Measurements from ENCODE around the gene CMKLR1.
A peak's percentile ranks its signal among the peaks of the same experiment; 100 is the strongest.

The CMKLR1 gene

DNA sequence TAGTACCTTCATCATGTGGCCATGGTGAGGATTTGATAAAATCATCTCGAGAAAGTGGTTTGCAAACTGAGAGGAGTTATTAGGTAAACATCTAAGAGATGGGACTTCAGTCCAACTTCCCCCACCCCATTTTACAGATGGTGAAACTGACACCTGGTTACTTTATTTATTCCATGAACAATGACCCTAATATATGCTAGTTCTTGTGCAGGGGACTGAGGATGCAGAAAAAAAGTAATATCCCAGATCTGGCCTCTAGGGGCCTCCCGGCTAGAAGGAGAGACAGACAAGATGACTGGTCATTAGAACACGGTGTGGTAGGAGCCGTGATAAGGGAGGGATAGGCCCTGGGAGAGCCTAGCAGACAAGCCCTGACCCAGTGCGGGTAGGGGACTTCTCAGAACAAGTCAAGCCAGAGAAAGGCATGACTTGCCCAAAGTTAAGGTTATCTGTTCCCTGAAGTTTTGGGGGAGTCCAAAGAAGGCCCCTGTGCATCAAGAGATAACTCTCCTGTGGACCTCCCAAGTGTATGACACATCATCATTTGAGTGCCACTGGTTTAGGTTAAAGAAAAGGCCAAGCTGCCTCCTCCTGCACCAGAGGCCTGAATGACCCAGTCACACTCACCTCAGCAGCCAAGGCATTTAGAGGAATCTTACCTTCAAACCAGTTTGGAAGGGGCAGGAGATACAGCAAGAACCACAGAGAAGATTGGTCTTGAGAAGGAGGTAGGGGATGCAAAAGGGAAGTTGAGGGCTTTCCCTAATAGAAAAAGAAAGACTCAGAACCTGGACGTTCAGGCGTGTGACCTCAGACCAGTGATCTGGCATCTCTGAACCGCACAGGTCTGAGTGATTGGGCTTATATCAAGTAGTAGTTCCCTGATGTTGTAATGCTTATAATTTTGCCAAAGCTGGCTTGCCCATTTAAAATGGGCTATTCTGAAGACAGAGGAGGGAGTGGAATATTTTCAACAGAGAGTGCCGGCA is 1.6 kb downstream of the CMKLR1 start:
- peak; percentile 38 for TF ChIP-seq CTCF (IDR thresholded peaks at IDR 0.05; ENCODE audit: insufficient read depth, low read depth, low read length, missing control alignments)
- no peak overlapping the region for H3K4me3 ChIP-seq (ENCODE audit: low read length)
- peak; percentile 29 for DNase-seq (ENCODE audit: low read depth)

DNA sequence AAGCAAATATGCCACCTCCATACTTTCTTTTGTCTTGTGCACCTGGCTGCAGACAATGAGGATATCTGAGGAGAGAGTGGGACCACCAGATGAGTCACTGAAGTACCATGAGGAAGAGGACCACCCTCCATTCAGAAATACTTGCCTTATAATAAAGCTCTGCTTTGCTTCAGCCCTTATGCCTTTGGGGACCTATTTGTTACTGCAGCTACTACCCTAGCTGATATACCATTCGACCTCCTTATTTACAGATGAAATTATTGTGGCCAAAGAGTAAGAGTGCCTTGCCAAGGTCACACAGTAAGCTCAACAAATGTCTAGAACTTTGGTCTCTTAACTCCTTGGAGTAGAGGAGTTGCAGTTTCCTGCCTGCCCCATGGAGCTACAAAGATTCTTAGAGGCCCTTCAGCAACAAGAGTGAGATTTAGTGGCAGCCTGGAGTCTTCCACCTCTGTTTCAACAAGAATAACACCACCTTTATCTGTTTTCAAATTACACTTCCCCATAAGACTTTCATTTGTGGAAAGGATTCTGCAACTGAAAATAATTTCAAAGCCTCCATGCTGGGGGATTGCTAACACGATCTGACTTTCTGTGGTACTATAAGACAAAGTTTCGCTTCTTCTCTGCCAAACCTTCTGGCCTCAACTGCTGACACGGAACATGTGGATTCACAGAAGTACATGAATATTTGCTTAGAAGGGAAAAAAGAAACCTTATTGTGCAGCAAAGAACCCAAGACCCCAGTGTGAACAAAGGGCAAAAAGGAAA is 3.6 kb downstream of the CMKLR1 start:
- no peak for DNase-seq (ENCODE audit: low read depth)
- no peak for TF ChIP-seq CTCF (IDR thresholded peaks at IDR 0.05; ENCODE audit: insufficient read depth, low read depth, low read length, missing control alignments)
- H3K4me3 ChIP-seq (ENCODE audit: low read length) = no peak overlapping the region

DNA sequence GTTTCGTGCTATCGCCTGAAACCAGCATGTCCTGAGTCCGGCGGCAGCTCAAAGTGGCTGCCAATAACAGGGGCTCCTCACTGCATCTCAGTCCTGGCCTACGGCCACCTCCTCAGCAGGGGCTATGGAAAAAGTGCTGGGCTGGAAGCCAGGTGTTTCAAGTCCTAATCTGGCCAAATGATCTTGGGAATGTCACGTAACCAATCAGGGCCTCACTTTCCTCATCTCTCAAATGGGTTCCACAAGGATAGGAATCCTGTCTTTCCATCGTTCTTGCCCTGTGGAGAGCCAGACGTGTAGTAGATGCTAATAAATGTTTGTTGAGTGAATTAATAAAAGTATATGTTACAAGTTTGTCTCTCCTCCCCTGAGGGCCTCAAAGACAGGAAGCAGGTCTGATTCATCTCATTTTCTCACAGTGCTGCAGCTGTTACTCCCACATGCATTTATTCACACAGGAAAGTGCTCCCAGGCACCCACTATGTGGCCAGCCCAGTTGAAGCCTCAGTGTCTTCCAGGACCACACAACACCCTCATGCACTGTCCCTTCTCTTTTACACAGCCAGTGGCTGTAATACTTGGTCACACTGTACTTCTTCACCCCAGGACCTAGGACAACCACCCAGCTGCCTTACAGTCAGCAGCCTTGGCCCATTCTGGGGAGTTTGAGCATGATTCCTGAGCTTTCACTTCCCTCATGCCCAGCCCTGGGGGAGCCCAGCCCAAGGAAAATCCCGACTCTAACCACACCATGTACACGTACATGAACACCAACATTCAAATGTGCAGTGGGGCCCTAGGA is 5.0 kb downstream of the CMKLR1 start:
- peak; percentile 37 for DNase-seq (ENCODE audit: low read depth)
- no peak for TF ChIP-seq CTCF (IDR thresholded peaks at IDR 0.05; ENCODE audit: insufficient read depth, low read depth, low read length, missing control alignments)
- no peak overlapping the region for H3K4me3 ChIP-seq (ENCODE audit: low read length)

DNA sequence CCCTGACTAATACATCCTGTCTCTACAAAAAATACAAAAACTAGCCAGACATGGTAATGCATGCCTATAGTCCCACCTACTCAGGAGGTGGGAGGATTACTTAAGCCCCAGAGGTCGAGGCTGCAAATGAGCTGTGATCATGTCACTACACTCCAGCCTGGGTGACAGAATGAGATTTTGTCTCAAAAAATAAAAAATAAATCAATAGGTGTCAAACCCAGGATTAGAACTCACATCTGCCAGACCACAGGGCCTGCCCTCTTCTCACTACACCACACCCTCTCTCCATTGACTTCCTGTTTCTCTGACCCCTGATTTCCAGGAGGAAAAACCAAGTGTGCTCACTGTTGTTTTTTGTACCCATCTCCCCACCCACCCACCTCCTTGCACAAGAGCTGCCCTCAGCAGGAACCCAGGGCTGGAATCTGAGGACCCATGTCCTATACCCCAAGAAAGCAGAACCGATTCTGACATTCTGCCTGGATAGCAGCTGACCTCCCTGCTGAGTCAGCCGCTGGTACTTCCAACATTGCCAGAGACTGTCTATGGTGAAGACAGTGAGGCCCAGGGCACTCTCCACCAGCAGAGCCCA is 6.2 kb downstream of the CMKLR1 start:
- no peak for TF ChIP-seq CTCF (IDR thresholded peaks at IDR 0.05; ENCODE audit: insufficient read depth, low read depth, low read length, missing control alignments)

DNA sequence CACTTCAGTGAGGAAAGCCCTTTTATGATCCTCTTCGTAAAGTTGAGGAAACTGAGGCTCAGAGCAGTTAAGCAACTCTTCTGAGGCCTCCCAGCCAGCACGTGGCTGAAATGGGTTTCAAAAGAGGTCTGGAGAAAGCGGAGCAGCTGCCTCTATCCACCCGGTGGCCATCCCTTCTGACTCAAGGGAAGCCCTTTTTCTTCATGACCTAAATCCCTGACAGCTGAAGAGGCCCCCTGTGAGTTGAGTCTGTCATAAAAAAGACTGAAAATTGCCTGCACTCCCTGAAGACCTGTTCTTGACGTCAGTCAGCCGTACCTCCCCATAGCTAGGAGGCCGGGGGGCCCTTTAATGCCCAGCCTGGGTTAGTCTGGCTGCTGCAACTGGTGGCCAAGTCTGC is 10.7 kb downstream of the CMKLR1 start:
- no peak for DNase-seq (ENCODE audit: low read depth)
- no peak overlapping the region for H3K4me3 ChIP-seq (ENCODE audit: low read length)
- no peak for TF ChIP-seq CTCF (IDR thresholded peaks at IDR 0.05; ENCODE audit: insufficient read depth, low read depth, low read length, missing control alignments)

More for the DNA sequence above, 6.2 kb downstream of the CMKLR1 start:
- DNase-seq (ENCODE audit: low read depth) = no peak
- no peak overlapping the region for H3K4me3 ChIP-seq (ENCODE audit: low read length)
